Stimulated activated CD4-positive, alpha-beta T cell treated with anti-CD3 and anti-CD28 coated beads, Interleukin-1b, Interleukin-23, amount 100 ng/mL, for 1 hour (primary cell): ENCODE data around the gene IRAK2.

Experiments
- DNase-seq, 2 donors: peaks; one replicate each; pipeline ENCODE4 v3.0.0-alpha.2; 2020; ENCODE audit warnings: low read depth in 2 of 2

The IRAK2 gene

DNA sequence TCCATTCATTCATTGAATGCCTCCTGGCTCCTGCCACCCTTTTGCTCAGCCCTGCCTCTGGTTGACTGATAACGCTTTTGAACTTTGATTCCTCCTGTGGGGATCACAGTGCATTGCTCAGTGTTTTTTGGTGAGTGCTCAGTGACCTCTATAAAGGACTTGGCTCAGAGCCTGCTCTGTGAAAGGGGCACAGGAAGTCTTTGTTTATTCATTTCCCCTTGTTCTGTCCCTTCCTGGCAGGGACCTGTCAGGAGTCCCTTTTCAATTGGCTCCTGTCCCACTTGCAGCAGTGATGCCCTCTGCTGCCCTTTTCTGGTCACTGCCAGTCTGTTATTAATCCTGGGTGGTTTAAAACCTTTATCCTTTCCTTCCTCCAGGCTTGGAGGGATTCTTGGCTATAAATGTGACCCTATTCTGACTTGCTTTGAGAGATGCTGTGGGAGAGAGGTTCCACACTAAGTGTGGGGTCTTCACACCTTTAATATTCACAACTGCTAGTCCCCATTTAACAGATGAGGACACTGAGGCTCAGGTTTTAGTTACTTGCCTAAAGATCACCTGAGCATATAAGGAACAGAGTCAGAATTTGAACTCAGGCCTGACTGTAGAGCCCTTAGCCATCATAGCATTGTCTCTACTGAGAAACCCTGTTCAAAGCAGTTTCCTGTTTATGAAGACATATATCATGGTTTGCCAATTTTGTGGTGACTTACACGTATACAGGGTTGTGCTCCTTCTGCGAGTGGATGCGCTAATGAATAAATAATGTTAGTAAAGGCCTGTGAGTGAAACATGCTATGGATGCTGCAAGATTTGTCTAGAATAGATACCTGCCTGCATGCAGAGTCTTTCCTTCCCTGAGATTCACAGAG lies 60.3 kb downstream of the IRAK2 start:
- peak in 1 of 2 donors; percentile 45 for DNase-seq

DNA sequence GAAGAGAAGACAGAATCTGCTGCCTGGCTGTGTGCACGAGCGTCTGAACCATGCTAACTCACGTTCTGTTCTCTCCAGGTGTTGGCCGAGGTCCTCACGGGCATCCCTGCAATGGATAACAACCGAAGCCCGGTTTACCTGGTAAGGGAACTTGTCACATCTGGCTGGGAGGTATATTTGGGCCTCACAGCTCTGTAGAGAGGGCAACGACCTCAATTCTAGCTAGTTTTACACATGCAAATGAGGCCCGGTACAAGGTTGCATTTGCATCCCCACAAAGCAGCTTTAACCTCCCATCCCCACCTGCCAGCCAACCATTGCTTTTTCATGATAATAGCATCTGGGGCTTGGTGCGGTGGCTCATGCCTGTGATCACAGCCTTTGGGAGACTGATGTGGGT lies 61.6 kb downstream of the IRAK2 start:
- no peak for DNase-seq

DNA sequence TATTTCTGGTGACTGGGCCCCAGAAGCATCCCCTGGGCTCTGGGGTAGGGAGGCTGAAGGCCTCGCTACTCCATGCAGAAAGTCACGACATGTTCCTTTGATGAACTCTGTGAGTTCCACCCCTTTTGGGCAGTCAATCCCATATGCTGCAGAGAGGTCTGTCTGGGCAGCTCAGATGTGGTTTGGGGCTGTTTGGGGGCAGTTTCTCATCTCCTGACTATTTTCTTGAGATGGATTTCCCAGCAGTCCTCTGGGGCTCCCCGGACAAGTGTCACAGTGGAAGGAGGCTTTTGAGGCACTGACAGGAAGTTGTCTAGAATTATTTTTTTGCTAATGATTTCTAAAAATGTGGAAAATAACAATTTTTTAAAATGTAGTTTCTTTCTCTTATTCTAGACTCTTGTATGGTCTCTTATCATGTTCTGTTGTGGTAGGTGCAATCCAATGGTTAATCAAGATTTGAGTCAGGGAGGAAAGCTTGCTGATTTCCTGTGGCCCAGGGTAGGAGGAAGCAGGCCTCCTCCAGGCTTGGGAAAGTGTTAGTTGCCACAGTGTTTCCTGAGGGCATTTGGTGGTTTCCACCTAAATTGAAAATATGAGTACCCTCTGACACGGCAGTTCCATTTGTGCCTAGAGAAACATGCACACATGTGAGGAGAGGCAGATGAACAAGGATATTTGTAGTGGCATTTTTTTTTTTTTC lies 63.7 kb downstream of the IRAK2 start:
- DNase-seq = no peak

DNA sequence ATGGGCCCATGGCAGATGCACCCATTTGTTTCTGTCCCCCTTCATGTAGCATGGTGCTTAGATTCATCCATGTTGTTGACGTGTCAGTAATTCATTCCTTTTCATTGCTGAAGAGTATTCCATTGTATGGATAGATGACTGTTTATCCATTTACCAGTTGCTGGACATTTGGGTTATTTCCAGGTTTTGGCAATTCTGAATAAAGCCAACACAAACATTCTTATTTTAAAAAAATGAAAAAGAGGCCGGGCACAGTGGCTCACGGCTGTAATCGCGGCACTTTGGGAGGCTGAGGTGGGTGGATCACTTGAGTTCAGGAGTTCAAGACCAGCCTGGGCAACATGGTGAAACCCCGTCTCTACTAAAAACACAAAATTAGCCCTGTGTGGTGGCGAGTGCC lies 64.9 kb downstream of the IRAK2 start:
- no peak for DNase-seq

DNA sequence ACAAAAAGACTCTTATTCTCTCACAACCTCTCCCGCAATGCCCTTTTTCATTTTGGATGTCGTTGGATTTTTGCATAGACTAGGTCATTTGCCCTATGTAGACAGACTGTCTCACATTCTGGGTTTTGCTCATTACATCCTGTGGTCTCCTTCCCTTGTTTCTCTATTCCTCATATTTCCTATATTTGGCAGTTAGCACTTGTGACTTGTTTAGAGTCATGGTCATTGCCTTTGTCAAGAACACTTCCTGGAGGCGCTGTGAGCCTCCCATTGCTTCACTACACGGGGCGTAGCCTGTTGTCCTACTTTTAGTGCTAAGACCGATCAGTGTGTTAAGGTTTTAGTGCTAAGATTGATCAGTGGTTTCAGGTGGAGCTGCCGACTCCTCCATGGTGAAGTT lies 67.4 kb downstream of the IRAK2 start:
- DNase-seq = no peak

DNA sequence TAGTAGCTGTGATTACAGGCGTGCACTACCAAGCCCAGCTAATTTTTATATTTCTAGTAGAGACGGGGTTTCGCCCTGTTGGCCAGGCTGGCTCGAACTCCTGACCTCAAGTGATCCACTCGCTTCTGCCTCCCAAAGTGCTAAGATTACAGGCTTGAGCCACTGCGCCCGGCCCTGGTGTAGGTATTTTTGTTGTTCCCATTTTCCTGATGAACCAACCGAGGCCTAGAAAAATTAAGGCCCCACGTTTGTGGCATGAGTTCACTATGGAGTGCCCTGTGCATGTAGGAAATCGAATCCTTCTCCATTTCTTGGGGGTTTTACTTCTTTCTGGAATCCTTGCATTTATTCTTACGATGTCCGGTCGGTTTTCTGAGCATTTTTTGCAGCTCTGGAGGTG lies 69.3 kb downstream of the IRAK2 start:
- no peak for DNase-seq

DNA sequence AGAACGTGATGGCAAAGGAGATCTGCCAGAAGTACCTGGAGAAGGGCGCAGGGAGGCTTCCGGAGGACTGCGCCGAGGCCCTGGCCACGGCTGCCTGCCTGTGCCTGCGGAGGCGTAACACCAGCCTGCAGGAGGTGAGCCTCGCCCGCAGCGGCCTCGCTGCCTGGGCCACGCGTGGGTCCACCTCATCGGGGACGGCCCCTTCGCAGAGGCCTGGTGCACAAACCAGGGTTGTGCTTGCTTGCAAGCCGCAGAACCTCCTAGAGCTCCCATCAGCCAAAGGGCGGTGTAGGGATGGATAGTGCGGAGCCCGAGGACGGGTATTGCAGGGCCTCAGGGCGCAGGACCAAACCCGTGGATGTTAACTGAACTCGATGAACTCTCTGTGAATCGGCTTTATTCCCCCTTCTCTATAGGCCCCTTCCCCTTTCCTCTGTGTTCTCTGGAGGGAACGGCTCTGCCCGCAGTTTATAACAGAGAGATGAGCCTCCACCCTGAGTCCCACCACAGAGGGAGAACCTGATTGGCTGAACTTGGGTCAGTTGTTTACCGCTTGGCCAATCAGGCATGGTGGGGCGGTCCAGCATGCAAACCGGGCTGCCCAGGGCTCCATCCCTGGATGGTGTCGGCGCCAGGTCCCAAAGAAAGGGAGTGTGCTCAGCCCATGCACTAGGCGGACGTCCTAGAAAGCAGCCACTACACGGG lies 70.0 kb downstream of the IRAK2 start:
- no peak for DNase-seq

DNA sequence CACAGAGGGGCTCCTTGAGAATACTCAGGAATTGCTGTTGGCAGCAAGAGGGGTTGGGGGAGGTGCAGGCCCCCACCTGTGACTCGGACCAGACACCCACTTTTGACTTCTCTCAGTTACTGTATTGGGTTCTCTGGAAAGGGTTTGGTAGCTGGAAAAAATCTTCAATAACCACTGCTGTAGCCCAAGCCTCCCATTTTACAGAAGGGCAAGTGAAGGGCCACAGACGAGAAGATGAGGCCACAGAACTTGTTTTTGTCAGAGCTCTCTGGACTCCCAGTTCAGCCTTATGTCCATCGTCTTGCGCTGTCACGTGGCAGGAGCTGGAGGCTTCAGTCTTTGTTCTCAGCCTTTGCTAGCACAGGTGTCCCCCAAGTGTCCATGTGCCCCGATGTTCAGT lies 70.8 kb downstream of the IRAK2 start:
- DNase-seq = no peak

DNA sequence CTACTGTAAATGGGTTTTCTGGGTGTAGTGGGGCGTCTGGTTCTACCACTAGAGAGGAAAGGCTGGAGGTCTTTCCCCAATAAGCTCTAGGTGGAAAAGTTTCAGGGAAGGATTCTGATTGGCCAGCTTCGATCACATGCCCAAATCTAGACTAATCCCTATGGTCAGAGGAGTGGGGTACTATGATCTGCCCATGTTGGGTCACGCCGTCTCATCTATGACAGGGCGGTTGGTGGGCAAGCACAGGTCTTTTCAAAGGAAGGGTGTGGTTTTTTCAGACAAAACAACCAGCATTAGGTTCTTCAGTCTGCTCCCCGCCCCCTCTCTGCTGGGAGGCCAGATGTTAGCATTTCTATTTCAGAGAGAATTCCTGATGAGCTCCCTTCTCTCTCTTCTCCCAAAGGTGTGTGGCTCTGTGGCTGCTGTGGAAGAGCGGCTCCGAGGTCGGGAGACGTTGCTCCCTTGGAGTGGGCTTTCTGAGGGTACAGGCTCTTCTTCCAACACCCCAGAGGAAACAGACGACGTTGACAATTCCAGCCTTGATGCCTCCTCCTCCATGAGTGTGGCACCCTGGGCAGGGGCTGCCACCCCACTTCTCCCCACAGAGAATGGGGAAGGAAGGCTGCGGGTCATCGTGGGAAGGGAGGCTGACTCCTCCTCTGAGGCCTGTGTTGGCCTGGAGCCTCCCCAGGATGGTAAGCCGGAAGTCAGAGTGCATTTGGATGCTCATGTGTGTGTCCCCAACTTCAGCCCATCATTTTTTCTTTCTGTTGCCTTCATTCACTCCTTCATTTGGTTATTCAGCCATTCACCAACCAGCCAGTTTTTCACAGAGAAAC lies 73.8 kb downstream of the IRAK2 start:
- no peak for DNase-seq

DNA sequence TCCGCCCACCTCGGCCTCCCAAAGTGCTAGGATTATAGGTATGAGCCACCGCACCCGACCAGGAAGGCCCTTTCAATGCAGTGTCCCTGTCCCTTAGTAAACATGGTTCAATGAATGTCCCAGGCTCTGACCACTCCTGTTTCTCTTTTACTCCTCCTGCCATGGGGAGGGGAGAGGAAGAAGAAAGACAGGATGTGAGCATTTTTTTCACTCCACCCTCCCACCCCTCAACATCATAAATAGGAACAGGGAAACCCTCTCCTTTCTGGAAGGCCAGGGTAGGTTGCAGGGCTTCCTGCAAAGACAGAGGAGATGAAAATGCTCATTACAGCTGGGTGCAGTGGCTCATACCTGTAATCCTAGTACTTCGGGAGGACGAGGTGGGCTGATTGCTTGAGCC lies 76.1 kb downstream of the IRAK2 start:
- no peak for DNase-seq

DNA sequence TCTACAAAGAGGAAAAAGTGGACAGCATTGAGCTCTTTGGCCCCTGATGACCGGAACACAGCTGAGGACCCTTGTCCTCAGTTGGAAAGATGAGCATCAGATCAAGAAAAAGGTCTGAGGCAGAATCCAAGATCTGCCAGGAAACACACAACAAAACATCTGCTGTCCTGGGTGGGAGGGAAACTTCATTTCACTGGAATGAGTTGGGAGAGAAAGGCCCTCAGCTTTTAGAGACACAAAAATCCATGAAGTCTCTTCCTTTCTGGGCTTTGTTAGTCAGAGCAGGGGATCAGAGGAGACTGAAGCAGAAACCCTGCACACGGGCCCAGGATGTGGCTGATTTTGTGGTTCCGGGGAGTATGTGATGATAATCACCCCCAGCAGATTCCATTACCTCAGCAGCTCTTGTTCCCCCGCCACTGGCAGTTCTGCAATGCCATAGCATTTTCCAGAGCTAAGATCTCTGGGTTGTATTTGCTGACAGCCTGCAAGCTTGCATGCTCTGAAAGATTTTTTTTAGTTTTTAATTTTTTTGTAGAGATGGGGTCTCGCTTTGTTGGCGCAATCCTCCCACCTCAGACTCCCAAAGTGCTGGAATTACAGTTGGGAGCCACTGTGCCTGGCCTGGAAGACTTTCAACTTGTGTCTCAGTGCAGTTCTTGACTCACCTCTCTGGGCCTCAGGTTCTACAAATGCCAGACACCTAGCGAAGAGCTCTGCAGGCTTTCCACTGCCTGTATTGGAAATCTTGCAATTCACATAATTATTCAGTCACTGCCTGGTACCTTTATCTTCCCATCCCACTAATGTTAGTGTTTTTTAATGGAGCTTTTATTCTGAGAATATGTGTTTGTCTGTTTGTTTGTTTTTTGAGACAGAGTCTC lies 77.7 kb downstream of the IRAK2 start:
- peak in 1 of 2 donors; percentile 59 for DNase-seq

DNA sequence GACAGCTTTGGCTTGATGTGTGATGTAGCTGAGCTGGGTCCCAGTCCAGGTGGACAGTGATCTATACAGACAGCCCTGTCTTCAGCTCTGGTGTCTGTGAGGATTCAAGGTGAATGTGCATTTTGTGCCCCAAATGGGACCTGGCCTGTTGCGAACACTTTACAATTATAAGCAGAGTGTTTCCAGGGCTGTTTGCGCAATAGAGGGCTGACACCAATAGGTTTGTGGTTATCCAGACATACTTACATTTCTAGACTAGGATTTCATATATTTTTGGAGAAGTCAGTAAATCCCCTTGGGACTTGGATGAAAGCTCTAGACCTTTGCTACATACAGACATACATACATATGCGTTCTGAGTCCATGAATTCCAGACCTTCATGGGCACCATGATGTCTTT lies 79.3 kb downstream of the IRAK2 start:
- DNase-seq = no peak

DNA sequence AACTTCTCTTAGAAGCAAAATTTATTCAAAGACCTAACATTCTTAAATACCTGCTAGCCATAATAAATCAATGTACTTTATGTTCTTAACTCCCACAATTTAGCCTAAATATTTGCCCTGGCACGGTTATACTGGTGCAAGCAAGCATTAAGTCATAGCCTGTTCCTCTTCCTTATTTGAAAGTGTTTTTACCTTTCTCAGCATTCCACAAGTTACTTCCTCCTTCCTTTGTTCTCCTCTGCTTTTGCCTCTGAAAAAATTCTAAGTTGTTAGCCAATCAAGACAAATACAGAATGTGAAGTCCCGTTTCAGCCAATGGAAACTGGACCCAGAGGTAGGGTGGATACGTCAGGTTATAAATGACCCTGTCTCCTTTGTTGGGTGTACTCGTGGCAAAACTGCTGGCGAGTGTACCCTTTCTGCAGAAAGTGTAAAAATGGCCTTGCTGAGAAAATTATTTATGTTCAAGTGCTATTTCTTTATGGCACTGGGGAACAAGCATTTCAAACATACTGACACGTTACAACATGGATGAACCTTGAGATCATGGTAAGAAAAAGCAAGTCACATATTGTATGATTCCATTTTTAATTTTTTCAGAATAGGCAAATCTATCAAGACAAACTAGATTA lies 80.5 kb downstream of the IRAK2 start:
- DNase-seq = no peak

DNA sequence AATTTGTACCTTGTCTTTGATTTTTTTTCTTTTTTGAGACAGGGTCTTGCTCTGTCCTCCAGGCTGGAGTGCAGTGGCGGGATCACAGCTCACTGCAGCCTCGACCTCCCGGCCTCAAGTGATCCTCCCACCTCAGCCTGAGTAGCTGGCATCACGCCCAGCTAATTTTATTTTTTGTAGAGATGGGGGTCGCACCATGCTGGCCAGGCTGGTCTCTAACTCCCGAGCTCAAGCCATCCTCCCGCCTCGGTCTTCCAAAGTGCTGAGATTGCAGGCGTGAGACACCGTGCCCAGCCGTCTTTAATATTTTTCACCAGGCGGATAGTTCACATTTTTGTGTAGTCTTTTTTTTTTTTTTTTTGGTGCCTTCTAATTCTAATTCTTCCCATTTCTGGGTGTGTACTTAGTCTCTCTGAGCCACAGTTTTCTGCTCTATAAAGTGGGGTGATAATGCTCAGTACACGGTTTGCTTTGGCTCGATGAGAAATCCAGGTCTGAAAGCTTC lies 83.0 kb downstream of the IRAK2 start:
- DNase-seq = no peak

DNA sequence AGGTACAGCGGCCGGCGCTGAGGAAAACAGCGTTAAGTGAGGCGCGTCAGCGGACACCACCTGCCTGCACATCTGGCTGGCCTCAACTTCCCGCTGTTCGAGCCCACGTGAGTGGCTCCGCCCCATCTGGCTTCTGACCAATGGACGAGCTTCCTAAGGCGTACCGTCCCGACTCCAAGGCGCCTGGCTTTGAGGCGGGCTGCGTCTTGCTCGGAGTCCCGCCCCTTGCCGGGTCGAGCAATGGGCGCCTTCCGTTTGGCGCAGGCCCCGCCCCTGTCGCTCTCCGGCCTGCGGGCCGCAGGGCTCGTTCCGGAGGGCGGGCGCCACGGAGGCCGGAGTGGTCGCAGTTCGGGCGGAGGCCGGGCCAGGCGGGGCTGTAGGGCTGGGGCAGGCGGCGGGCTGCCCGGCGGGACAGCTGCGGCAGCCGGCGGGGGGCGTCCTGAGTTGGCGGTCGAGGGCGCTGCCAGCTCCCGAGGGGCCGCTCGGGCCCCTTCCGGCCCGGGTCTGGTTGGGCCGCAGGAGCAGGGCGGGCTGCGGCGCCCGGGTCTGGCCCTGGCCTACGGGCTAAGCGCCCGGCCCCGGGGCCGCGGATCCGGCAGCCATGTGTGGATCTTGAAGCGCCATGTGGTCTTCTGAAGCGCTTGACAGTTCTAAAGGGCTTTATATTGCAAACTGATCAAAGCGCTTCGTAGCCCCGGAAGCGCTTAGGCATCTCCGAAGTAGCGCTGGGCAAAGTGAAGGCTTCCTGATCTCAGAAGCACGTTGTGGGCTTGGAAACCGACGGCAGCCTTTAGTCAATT lies 83.7 kb downstream of the IRAK2 start, which contains the start of gene TATDN2:
Gene TATDN2 (plus strand): TSS at position 276 of the 800 bp plus-strand sequence. CDS start 742 bp downstream, outside the sequence.
- DNase-seq = peak; percentile 82 to 83

DNA sequence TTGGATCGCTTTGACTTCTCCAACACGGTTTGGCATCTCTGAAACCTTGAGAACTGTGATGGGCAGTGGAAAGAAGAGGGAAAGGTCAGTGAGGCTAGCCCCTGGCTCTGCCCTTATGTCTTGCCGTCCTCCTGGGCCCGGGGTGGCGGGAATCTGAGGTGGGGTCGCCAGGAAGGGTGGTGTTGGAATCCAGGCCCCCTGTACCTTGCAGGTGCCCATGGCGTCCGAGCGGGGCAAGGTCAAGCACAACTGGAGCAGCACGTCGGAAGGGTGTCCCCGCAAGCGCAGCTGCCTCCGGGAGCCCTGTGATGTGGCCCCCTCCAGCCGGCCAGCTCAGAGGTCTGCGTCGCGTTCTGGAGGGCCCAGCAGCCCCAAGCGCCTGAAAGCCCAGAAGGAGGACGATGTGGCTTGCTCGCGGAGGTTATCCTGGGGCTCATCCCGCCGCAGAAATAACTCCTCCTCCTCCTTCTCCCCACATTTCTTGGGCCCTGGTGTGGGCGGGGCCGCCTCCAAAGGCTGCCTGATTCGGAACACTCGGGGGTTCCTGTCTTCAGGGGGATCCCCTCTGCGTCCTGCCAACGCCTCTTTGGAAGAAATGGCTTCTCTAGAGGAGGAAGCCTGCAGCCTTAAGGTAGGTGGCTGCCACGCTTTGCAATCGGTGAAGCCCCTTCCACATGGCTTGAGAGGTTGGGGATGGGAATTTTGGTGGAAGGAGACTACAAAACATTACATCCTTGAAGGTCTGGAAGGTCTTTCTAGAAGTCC lies 84.4 kb downstream of the IRAK2 start:
- DNase-seq = no peak

DNA sequence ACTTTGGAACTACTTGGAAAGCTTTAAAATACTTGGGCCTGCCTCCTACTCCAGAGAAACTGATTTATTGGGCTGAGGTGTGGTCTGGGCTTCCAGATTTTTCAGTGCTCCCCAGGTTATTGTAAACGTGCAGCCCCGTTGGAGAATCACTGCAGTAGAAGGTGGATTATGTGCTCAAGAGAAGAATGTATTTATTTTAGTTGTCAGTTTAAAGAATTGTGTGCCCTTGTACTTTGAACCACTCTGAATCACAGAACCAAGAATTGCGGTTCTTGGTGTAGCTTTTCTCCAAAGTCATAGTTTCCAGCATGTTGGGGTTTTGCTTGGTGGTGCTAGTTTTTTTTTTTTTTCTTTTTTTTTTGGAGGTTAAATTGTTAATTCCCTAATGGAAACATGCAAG lies 85.1 kb downstream of the IRAK2 start:
- DNase-seq = no peak

DNA sequence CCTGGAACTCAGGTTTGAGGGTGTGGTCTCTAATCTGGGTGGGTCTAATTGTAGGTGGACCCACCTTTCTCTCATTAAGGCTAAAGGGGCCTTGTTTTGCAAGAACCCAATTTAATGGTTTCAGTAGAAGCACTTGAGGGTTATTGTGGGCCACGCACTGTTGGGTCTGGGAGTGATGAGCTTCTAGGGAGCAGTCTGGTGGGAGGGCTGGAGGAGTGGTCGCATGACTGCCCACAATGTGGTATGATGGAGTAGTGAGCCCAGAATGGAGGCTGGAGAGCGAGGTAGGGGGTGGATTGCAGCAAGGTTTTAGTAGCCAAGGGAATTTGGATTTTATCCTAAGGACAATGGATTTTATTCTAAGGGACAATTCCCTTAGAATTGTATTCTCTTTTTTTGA lies 86.3 kb downstream of the IRAK2 start:
- no peak for DNase-seq
